ENCODE measurements around the gene CDK18.

CDK18 gene

DNA sequence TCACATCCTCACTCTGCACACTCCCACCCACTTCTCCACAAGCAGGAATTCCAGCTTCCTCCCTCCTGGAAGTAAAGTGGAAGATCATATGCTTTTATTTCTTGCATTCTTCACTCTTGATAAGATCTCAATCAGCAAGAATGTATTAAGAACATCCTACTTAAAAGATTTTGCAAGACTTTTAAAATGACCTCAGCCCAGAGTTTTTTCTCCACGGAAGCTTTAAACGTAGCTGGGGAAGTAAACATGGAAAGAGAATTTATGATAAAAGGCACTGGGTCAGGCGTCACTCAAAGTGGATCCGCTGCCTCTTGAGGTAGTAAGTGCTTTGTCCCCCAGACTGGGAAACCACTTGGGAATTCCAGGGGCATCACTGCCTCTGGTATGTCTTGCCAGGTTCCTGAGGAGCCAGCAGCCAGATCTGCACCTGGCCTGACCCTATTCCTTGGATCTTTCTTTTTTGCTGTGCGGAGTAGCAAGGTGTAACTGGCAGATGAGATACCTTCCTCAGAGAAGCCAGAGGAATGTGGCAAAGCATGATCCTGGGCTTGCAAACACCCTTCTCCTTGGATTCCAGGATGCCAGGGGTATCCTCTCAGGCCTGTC, 33.9 kb downstream of the CDK18 start:
- no peak for DNase-seq (ENCODE audit: low spot score in 2 of 2)

DNA sequence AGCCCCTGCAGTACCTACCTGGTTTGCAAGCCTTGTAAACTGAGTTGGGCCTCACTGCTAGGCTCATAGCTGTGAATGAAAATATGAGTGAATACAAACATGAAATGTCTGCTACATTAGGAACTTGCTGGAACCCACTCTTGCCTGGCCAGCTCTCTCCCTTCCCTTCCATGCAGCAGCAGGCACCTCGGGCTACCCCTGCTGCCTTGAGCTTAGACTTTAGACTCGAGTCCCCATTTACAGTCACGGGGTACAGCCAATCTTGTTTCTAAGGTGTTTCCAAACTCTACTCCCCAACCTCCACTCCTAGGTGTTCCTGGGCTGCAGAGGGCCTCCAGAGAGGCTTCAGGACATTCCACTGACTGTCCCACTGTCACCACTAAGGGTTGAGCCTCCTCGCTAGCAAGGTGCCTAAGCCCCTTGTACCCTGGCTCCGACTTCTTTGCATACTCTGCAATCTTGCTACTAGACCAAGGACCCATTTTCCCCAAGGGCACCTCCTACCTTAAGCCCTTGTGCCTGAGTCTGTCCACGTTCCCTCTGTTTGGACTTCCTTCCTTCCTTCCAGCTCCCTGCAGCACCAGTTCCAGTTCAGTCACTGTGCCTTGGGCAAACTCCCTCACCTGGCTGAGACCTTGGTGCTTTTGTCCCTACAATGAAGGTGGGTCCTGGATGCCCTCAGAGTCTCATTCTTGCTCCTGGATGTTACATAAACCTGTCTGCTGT, 36.9 kb downstream of the CDK18 start:
- Mint-ChIP-seq H3K27ac (no peak overlapping the region), H3K27me3 (peaks cover 22% of the 10 kb centered on the region), H3K9me3 (no peaks in the 10 kb centered on the region)

More for the DNA sequence above, 33.9 kb downstream of the CDK18 start:
- Mint-ChIP-seq H3K27ac (no peak overlapping the region), H3K27me3 (peaks cover 12% of the 10 kb centered on the region), H3K36me3 (no peaks in the 10 kb centered on the region), H3K9me3 (no peaks in the 10 kb centered on the region), H3K4me3 (no peak overlapping the region), H3K4me1 (peaks cover 6% of the 10 kb centered on the region)
- ATAC-seq (ENCODE audit: low read depth): no peak

DNA sequence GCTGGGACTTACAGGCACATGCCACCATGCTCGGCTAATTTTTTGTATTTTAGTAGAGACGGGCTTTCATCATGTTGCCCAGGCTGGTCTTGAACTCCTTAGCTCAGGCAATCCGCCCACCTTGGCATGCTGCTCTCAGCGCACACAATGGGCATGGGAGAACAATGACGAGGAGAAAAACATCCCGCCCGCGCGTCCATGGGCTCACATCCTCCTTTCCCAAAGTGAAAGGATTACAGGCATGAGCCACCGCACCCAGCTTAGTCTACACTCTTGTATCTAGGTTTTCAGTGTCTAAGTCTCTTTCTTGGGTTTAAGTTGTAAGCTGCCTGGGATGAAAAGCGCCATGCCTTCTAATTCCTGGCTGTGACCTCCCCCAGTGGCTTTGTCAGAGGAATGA, 37.9 kb downstream of the CDK18 start:
- Mint-ChIP-seq H3K4me1 (peaks cover 2% of the 10 kb centered on the region), H3K9me3 (no peaks in the 10 kb centered on the region), H3K36me3 (no peaks in the 10 kb centered on the region), H3K27ac (no peak overlapping the region), H3K4me3 (no peak overlapping the region), H3K27me3 (peaks cover 24% of the 10 kb centered on the region)
- DNase-seq (ENCODE audit: low spot score in 2 of 2) (no peak), ATAC-seq (ENCODE audit: low read depth) (no peak)

More for the DNA sequence above, 36.9 kb downstream of the CDK18 start:
- no peak for ATAC-seq (ENCODE audit: low read depth)
- Mint-ChIP-seq H3K36me3 (no peaks in the 10 kb centered on the region), H3K4me1 (peaks cover 8% of the 10 kb centered on the region), H3K4me3 (no peak overlapping the region)
- no peak for DNase-seq (ENCODE audit: low spot score in 2 of 2)

DNA sequence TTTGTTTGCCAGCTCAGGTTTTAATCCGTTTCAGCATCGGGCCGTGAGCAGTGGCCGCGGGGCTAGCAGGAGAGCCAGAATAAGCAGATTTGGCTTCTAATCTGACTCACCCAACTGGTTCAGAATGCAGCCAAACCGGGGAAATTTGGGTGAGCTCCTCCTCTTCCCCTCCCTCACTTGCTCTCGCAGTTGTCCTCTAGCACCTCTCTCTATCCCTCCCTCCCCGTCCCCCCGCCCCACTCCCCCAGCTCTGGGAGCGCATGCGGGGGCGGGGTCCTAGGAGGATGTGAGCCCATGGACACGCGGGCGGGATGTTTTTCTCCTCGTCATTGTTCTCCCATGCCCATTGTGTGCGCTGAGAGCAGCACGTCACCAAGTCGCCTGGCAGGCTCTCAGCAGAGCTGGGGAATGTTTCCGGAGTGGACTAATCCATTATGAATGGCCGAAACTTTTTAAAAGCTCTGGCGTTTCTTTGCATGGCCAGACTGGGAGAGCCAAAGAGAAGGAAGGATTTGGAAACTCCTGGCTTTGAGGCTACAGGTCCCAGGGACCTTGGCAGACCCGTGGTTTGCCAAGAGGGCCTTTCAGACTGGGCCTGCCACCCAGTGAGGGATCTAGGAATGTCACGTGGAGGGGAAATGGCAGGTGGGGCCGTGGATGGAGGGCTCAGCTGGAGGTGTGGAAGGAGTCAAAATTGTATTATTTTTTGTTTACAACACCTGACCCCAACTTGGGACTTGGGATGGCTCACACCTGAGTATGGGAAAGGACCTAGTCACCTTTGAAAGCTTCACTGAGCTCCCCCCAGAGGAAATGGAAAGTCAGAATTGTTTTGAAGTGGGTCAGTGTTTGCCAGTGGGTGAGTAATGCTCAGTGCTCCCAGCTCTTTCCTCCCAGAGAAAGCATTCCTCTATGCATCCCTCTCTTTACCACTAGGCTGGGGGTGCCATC, 39.2 kb downstream of the CDK18 start:
- Mint-ChIP-seq H3K4me3 (no peak overlapping the region), H3K9me3 (no peaks in the 10 kb centered on the region), H3K36me3 (no peaks in the 10 kb centered on the region), H3K4me1 (peaks cover 2% of the 10 kb centered on the region), H3K27me3 (peaks cover 29% of the 10 kb centered on the region), H3K27ac (no peak overlapping the region)
- peak; percentile 24 for ATAC-seq (ENCODE audit: low read depth)
- no peak for DNase-seq (ENCODE audit: low spot score in 2 of 2)

DNA sequence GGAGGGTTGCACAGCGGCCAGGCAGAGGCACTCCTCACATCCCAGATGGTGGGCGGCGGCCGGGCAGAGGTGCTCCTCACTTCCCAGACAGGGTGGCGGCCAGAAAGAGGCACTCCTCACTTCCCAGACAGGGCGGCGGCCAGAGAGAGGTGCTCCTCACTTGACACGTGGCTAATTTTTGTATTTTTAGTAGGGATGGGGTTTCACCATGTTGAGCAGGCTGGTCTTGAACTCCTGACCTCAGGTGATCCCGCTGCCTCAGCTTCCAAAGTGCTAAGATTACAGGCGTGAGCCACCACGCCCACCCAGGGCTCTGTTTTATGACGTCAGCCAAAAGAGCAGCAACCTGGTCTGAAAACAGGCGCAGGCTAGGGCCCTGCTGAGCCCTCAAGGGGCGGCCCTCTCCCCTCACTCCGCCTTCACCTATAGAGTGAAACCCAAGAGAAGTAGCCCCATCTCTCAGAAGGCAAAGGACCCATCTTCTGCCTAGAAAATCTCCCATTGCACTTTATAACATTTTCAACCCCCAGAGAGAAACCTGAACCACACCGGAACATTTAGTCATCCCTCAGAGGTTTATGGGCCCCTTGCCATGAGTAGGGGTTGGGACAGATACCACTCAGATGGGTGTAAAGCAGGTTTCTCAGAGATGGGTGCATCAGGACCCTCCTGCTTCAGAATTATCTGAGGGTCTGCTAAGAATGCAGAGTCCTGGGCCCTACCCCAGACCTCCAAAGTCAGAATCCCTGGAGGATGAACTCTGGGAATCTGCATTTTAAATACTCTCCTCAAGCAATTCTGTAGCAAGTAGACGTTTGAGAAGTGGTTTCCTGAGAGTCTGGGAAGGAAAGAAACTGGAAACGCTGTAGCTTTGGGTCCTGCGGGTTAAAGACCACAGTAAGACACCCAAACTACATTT, 40.8 kb downstream of the CDK18 start:
- ATAC-seq (ENCODE audit: low read depth) (no peak), DNase-seq (ENCODE audit: low spot score in 2 of 2) (no peak)
- Mint-ChIP-seq H3K4me1 (peaks cover 2% of the 10 kb centered on the region), H3K27ac (no peak overlapping the region), H3K27me3 (peaks cover 35% of the 10 kb centered on the region), H3K9me3 (no peaks in the 10 kb centered on the region), H3K4me3 (no peak overlapping the region), H3K36me3 (no peaks in the 10 kb centered on the region)

DNA sequence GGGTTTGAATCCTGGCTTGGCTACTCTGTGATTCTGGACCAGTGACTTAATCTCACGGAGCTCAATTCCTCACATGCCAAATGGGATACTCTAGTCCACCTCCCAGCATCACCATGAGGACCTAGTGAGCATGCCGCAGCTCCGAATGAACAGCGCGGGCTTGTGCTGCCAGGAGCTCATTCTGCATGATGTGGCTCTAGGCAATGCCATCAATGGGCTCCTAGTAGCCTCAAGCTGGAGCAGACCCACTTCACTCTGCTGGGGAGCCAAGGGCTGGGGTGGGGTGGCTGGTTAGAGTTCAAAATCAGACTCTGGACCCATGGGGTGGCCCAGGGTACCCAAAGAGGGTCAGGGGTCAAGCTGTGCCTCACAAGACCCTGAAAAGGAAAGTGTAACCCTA, 41.5 kb downstream of the CDK18 start:
- no peak overlapping the region for H3K27ac Mint-ChIP-seq

DNA sequence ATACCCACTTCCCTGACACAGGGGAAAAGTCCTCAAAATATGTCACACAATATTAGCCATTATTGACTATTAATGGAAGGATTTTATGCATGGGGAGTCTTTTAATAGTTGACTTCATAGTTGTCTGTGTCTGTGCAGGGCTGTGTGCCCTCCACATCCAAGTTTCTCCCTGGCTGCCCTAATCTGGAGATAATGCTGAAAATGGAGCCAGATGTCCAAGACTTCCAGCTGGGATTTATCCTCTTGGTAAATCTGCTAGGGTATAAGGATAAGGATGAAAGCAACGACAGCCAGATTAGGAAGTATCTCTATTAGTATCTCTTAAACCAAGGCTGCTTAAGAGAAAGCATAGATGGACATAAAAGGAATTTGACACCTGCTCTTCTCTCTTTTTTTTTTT, 42.1 kb downstream of the CDK18 start:
- no peak overlapping the region for H3K27ac Mint-ChIP-seq
- peaks cover 1% of the 10 kb centered on the region for H3K9me3 Mint-ChIP-seq
- H3K36me3 Mint-ChIP-seq: no peaks in the 10 kb centered on the region
- ATAC-seq (ENCODE audit: low read depth) (no peak), DNase-seq (ENCODE audit: low spot score in 2 of 2) (no peak)
- H3K4me1 Mint-ChIP-seq: peaks cover 2% of the 10 kb centered on the region
- no peak overlapping the region for H3K4me3 Mint-ChIP-seq
- peaks cover 36% of the 10 kb centered on the region for H3K27me3 Mint-ChIP-seq

More for the DNA sequence above, 41.5 kb downstream of the CDK18 start:
- DNase-seq (ENCODE audit: low spot score in 2 of 2) (no peak), ATAC-seq (ENCODE audit: low read depth) (no peak)
- H3K9me3 Mint-ChIP-seq: no peaks in the 10 kb centered on the region
- peaks cover 36% of the 10 kb centered on the region for H3K27me3 Mint-ChIP-seq
- no peak overlapping the region for H3K4me3 Mint-ChIP-seq
- H3K4me1 Mint-ChIP-seq: peaks cover 2% of the 10 kb centered on the region
- no peaks in the 10 kb centered on the region for H3K36me3 Mint-ChIP-seq

DNA sequence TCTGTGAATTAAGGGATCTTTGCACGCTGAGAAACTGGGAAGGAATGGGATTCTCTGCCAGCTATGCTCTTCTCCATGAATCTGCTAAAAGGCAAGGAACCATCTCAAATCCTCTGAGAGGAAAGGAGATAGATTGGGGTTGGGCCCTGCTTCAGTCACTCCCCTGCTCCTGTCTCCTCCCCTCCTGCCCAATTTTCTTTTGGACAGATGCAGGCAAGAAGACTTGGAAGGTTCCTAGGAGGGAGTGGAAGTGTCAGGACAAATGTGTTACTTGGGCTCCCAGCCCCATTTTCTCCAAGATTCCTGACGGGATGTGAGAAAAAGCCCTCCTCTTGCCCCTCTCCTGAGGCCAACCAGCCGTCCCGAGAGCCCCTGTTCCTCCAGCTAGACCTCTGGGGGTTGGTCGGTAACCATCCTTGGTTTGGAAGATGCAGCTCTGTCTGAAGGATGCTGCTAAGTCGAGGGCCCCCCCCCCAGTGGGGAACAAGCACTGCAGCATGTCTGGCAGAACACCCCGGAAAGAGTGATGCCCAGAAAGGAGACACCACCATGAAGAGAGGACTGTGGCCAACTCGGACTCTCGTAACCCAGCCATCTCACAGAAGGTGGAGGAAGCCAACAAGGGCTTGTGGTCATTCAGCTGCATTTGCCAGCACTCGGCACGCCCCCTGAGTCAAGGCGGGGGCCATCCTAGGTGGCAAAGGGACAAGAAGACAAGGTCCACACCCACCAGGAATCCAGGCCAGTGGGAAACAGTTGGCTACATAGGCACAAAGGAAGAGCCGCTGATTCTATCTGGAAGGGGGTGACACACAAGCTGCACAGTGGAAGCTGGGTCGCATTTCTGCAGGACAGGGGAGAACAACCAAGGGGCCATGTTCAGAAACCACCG, 43.7 kb downstream of the CDK18 start:
- no peak for DNase-seq (ENCODE audit: low spot score in 2 of 2)
- no peak for ATAC-seq (ENCODE audit: low read depth)
- peaks cover 34% of the 10 kb centered on the region for H3K27me3 Mint-ChIP-seq
- peaks cover 1% of the 10 kb centered on the region for H3K36me3 Mint-ChIP-seq
- H3K4me3 Mint-ChIP-seq: no peak overlapping the region
- H3K27ac Mint-ChIP-seq: no peak overlapping the region
- H3K9me3 Mint-ChIP-seq: peaks cover 1% of the 10 kb centered on the region
- H3K4me1 Mint-ChIP-seq: peaks cover 2% of the 10 kb centered on the region

DNA sequence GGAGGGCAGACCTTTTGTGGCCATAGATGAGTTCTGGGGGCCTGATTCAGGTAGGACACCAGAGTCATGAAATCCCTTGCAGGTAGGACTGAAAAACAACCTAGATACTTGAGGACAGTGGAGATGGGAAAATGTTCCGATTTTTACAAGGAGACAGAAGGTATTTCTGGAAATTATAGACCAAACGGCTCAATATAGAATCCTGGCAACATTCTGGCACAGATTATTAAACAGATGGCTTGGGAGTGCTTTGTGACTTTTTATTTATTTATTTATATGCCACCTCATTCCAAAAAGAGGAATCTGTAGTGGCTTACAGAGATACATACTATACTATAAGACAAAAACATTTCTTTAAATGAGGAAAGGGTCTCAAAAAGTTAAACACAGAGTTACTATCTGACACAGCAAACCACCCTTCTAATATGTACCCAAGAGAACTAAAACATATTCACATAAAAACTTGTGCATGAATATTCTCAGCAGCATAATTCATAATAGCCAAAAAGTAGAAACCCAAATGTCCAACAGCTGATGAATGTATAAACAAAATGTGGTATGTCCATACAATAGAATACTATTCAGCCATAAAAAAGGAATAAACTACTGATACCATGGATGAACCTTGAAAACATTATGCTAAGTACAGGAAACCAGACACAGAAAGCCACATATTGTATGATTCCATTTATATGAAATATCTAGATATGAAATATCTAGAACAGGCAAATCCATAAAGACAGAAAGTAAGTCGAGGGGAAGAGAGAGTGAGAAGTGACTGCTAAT, 49.8 kb downstream of the CDK18 start:
- H3K4me1 Mint-ChIP-seq: no peaks in the 10 kb centered on the region
- ATAC-seq (ENCODE audit: low read depth): no peak
- no peak overlapping the region for H3K4me3 Mint-ChIP-seq
- DNase-seq (ENCODE audit: low spot score in 2 of 2): no peak
- H3K36me3 Mint-ChIP-seq: peaks cover 8% of the 10 kb centered on the region
- peaks cover 22% of the 10 kb centered on the region for H3K27me3 Mint-ChIP-seq
- H3K9me3 Mint-ChIP-seq: peaks cover 12% of the 10 kb centered on the region
- no peak overlapping the region for H3K27ac Mint-ChIP-seq

DNA sequence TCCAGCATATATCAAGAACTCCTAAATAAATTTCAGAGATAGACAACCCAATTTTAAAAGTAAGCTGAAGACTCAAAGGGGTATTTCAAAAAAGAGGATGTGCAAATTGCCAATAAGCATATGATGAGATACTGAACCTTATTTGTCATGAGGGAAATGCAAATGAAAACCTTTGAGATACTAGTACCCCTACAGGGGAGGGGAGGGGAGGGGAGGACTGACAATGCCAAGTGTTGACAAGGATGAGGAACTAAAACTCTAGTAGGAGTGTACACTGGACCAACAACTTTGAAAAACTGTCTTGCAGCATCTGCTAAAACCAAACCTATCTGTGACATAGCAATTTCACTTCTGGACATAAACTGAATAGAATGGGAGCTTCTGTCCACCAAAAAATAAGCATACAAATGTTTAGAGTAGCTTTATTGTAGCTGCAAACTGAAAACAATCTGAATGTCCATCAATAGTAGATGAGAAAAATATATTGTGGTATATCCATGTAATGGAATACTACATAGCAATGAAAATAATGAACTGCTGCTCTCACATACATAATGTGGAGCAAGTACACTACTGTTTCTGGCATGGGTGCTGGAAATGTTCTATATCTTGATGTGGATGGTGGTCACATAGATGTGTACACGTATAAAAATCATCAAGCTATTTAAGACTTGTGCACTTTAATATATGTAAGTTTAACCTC, 57.2 kb downstream of the CDK18 start:
- H3K9me3 Mint-ChIP-seq: peaks cover 15% of the 10 kb centered on the region
- H3K36me3 Mint-ChIP-seq: peaks cover 2% of the 10 kb centered on the region
- ATAC-seq (ENCODE audit: low read depth) (peak; percentile 87), DNase-seq (ENCODE audit: low spot score in 2 of 2) (no peak)
- no peak overlapping the region for H3K4me3 Mint-ChIP-seq
- no peaks in the 10 kb centered on the region for H3K4me1 Mint-ChIP-seq
- H3K27me3 Mint-ChIP-seq: peaks cover 11% of the 10 kb centered on the region
- H3K27ac Mint-ChIP-seq: no peak overlapping the region

DNA sequence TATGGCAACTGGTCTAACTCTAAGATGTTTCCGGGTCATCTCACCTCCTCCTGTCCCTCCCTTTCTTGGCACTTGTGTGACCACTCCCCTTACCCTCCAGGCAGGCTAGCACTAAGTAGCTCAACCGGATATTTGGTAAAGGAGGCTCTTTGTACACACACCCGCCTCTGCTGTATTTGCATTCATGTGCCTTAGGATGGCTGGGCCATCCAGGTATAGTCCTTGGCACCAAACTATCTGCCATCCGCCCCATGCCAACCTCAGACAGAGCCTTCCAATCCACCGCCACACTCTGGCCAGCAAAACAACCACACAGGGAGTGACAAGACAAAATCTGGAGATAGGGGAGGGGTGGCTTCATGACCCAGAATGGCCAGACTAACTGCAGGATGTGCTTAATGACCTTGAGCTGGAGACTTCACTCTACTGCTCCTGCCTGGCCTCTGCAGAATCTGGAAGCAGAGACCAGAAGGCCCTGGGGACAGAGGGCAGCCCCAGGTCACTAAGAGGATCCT, 59.5 kb downstream of the CDK18 start:
- H3K36me3 Mint-ChIP-seq: peaks cover 2% of the 10 kb centered on the region
- ATAC-seq (ENCODE audit: low read depth): no peak
- H3K4me1 Mint-ChIP-seq: peaks cover 3% of the 10 kb centered on the region
- no peak overlapping the region for H3K27ac Mint-ChIP-seq
- H3K9me3 Mint-ChIP-seq: peaks cover 13% of the 10 kb centered on the region
- H3K4me3 Mint-ChIP-seq: no peak overlapping the region
- H3K27me3 Mint-ChIP-seq: peaks cover 14% of the 10 kb centered on the region
- no peak for DNase-seq (ENCODE audit: low spot score in 2 of 2)

All from memory B cell (primary cell).